Measurements from ENCODE around the gene DOC2B.

- no peak for TF ChIP-seq CTCF (IDR thresholded peaks at IDR 0.05)
- TF ChIP-seq EP300 (IDR thresholded peaks at IDR 0.05) = no peak
- TF ChIP-seq POLR2AphosphoS5 (IDR thresholded peaks at IDR 0.05) = no peak
- no peak for TF ChIP-seq POLR2A (IDR thresholded peaks at IDR 0.05)
These were observed 21.1 kb upstream of the DOC2B start for GRCh38 chr17:202501-202951.

All from sigmoid colon (tissue), 4 donors.